Naive thymus-derived CD4-positive, alpha-beta T cell (primary cell): ENCODE results near the gene NKAIN2. TPM values are rescaled to one million over a fixed set of nuclear protein-coding genes. Genes with fewer than 3 reads are reported as not detected.

ENCODE experiments used
- ATAC-seq: fragments of 150-1000 bp; cut with Tn5 transposase; 2 replicates; pipeline ENCODE4 v1.10.0; 2021; ENCODE audit warnings: mild to moderate bottlenecking, moderate library complexity
- CTCF ChIA-PET: fragments of 350-600 bp; sonication (Branson Sonifier 250); formaldehyde crosslinking; loops from one replicate; lab custom pipeline; 2021; ENCODE audit warnings: antibody characterized with exemption; lab: Charles Lee
- POLR2A ChIA-PET: fragments of 350-600 bp; sonication (Branson Sonifier 250); formaldehyde crosslinking; loops from one replicate; lab custom pipeline; 2021; ENCODE audit warnings: antibody characterized with exemption, inconsistent platforms; lab: Charles Lee
- DNase-seq, 9 donors: peaks; one replicate each; pipeline versions ENCODE4 v3.0.0 to v3.0.0-alpha.2; 2020 to 2022; ENCODE audit warnings: mixed read lengths in 1 of 9
- H3K27ac ChIP-seq: one replicate; pipeline ENCODE4 v1.7.0; 2013; ENCODE audit warnings: mild to moderate bottlenecking, low read depth, low read length, moderate library complexity
- H3K27me3 ChIP-seq, 2 donors: one replicate each; pipeline ENCODE4 v1.7.0; 2013; ENCODE audit warnings: low read length in 2 of 2, mild to moderate bottlenecking in 2 of 2, moderate library complexity in 2 of 2; ENCODE audit not compliant: control insufficient read depth in 2 of 2, insufficient read depth in 2 of 2
- H3K36me3 ChIP-seq, 3 experiments: 1 replicate in 2 of 3; 2 replicates in 1 of 3; pipeline ENCODE4 v1.7.0; 2013; ENCODE audit warnings: low read length in 3 of 3, mild to moderate bottlenecking in 3 of 3, moderate library complexity in 1 of 3; ENCODE audit not compliant: insufficient read depth in 3 of 3, control insufficient read depth in 2 of 3
- H3K4me1 ChIP-seq, 2 donors: one replicate each; pipeline ENCODE4 v1.7.0; 2013; ENCODE audit warnings: low read length in 2 of 2, mild to moderate bottlenecking in 2 of 2, moderate library complexity in 1 of 2; ENCODE audit not compliant: control insufficient read depth in 2 of 2, insufficient read depth in 2 of 2
- H3K4me3 ChIP-seq: 2 replicates; pipeline ENCODE4 v1.7.0; 2013; ENCODE audit warnings: mild to moderate bottlenecking, low read length
- H3K9me3 ChIP-seq, 3 experiments: 1 replicate in 2 of 3; 2 replicates in 1 of 3; pipeline ENCODE4 v1.7.0; 2013; ENCODE audit warnings: low read length in 3 of 3; ENCODE audit not compliant: control insufficient read depth in 2 of 3
- H3K27ac Mint-ChIP-seq, 9 donors: one replicate each; pipeline ENCODE4 v1.8.0; 2020 to 2022; ENCODE audit warnings: mixed read lengths in 9 of 9, mild to moderate bottlenecking in 8 of 9, moderate library complexity in 5 of 9, inconsistent platforms in 2 of 9
- H3K27me3 Mint-ChIP-seq, 5 donors: one replicate each; pipeline ENCODE4 v1.8.0; 2021 to 2022; ENCODE audit warnings: mixed read lengths in 5 of 5, mild to moderate bottlenecking in 1 of 5
- H3K36me3 Mint-ChIP-seq, 5 donors: one replicate each; pipeline ENCODE4 v1.8.0; 2020 to 2022; ENCODE audit warnings: mixed read lengths in 5 of 5, mild to moderate bottlenecking in 3 of 5, inconsistent platforms in 1 of 5
- H3K4me1 Mint-ChIP-seq, 7 donors: one replicate each; pipeline ENCODE4 v1.8.0; 2020 to 2022; ENCODE audit warnings: mixed read lengths in 7 of 7, mild to moderate bottlenecking in 3 of 7, inconsistent platforms in 1 of 7
- H3K4me3 Mint-ChIP-seq, 10 donors: one replicate each; pipeline ENCODE4 v1.8.0; 2020 to 2022; ENCODE audit warnings: mild to moderate bottlenecking in 10 of 10, mixed read lengths in 10 of 10, moderate library complexity in 6 of 10, inconsistent platforms in 2 of 10
- H3K9me3 Mint-ChIP-seq, 11 donors: one replicate each; pipeline ENCODE4 v1.8.0; 2020 to 2022; ENCODE audit warnings: mixed read lengths in 11 of 11, mild to moderate bottlenecking in 4 of 11, inconsistent platforms in 1 of 11, moderate library complexity in 1 of 11
- intact Hi-C, 2 donors: fragments of 100-400 bp; cut with micrococcal nuclease; formaldehyde crosslinking; loops; one replicate each; pipeline ENCODE4 v1.15.1; 2023
- polyA plus RNA-seq, 2 donors: library from polyadenylated mRNA; unstranded; fragments of 300-500 nt; fragmentation: Illumina TruSeq; gene quantifications; one replicate each; pipeline ENCODE4 v1.2.3, GENCODE V29; 2021
- total RNA-seq, 6 experiments: library from RNA in 5 of 6; stranded (reverse) in 5 of 6; gene quantifications; 1 replicate in 5 of 6; 2 replicates in 1 of 6; pipeline ENCODE4 v1.2.3 and lab custom pipeline; 2021 to 2026

The NKAIN2 gene
- total and polyA plus RNA-seq, 7 experiments from 2014 or later = 0.21 to 2.9 TPM; not detected in 5

DNA sequence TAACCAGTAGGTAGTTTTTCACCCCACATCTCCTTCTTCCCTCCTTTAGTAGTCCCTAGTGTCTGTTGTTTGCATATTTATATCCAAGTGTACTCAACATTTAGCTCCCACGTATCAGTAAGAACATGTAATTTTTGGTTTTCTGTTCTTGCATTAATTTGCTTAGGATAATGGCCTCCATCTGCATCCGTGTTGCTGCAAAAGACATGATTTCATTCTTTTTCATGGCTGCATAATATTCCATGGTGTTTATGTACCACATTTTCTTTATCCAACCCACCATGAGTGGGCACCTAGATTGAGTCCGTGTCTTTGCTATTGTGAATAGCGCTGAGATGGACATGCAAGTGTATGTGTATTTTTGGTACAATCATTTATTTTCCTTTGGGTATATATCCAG, 306.8 kb downstream of the NKAIN2 start:
- H3K9me3 Mint-ChIP-seq = peaks cover 0 to 22% (median 4%) of the 10 kb centered on the region in 11 donors
- ChIA-PET POLR2A (no interaction called here), CTCF (no interaction called here)
- DNase-seq (no peak), ATAC-seq (no peak)
- Histone ChIP-seq H3K27ac (no peak overlapping the region), H3K4me3 (no peak overlapping the region), H3K4me1 (no peaks in the 10 kb centered on the region), H3K27me3 (no peaks in the 10 kb centered on the region), H3K36me3 (no peaks in the 10 kb centered on the region), H3K9me3 (no peaks in the 10 kb centered on the region)
- no peaks in the 10 kb centered on the region for H3K4me1 Mint-ChIP-seq
- H3K36me3 Mint-ChIP-seq = no peaks in the 10 kb centered on the region
- H3K27ac Mint-ChIP-seq = no peak overlapping the region
- no peaks in the 10 kb centered on the region for H3K27me3 Mint-ChIP-seq
- no peak overlapping the region for H3K4me3 Mint-ChIP-seq
- intact Hi-C loops = no loop called here

DNA sequence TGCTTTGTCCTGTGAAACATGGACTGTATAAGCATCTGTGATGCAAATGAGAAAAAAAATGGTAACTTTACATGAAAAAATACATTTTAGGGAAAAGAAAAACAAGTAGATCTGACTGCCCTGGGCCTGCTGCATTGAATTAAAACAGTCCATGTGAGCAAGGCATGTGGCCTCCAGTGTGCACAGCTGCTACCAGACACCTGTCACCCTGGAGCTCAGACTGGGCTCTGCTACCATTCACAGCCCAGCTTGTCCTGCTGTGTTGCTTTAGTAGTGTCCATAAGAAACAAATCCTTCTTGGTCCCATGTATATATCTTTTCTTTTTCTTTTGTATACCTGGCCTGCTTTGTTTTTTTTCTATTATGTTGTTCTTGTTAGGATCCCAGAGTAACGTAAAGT, 315.9 kb downstream of the NKAIN2 start:
- no peak overlapping the region for H3K27ac Mint-ChIP-seq
- Histone ChIP-seq H3K4me3 (no peak overlapping the region), H3K27ac (no peak overlapping the region), H3K9me3 (no peaks in the 10 kb centered on the region), H3K36me3 (no peaks in the 10 kb centered on the region), H3K4me1 (no peaks in the 10 kb centered on the region), H3K27me3 (no peaks in the 10 kb centered on the region)
- DNase-seq (no peak), ATAC-seq (no peak)
- ChIA-PET CTCF (no interaction called here), POLR2A (no interaction called here)
- H3K36me3 Mint-ChIP-seq = no peaks in the 10 kb centered on the region
- no peaks in the 10 kb centered on the region for H3K27me3 Mint-ChIP-seq
- H3K4me3 Mint-ChIP-seq = no peak overlapping the region
- H3K9me3 Mint-ChIP-seq = peaks cover 0 to 3% (median 0%) of the 10 kb centered on the region in 11 donors
- intact Hi-C loops = no loop called here
- H3K4me1 Mint-ChIP-seq = no peaks in the 10 kb centered on the region

DNA sequence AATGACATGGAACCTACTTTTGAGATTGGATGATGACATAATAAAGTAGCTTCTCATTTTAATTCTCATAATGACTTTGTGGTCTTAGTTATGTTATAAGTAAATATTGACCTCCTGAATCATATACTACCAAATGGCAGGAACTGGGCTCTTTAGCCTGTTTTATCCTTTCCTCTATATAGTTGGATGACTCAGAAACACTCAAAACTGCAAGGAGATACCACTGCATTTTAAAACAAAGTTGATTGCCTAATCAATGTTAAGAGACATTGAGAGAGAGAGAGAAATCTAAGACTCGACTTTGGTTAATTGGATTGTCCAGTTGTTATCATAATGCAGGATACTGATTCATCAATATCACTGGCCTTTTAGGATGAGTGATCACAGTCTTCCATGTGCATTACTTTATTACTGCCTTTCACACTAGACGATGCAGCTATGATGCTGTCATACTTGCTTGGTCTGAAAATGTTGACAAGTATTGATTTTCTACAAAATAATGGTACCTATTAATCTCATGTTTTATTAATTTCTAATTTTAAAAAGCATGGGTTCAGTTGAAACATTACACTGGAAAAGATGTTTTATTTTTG, 320.0 kb downstream of the NKAIN2 start:
- intact Hi-C loops = no loop called here
- Mint-ChIP-seq H3K9me3 (peaks cover 0 to 12% (median 2%) of the 10 kb centered on the region in 11 donors), H3K27ac (no peak overlapping the region), H3K27me3 (no peaks in the 10 kb centered on the region), H3K4me3 (no peak overlapping the region), H3K4me1 (no peaks in the 10 kb centered on the region), H3K36me3 (no peaks in the 10 kb centered on the region)
- POLR2A ChIA-PET = no interaction called here
- H3K4me3 ChIP-seq = no peak overlapping the region
- no peaks in the 10 kb centered on the region for H3K27me3 ChIP-seq
- H3K9me3 ChIP-seq = no peaks in the 10 kb centered on the region
- CTCF ChIA-PET = no interaction called here
- DNase-seq (no peak), ATAC-seq (no peak)
- H3K36me3 ChIP-seq = no peaks in the 10 kb centered on the region
- no peaks in the 10 kb centered on the region for H3K4me1 ChIP-seq
- no peak overlapping the region for H3K27ac ChIP-seq

GRCh38 chr6:124131259-124131658, 327.6 kb downstream of the NKAIN2 start:
- Mint-ChIP-seq H3K4me3 (no peak overlapping the region), H3K4me1 (no peaks in the 10 kb centered on the region), H3K27me3 (no peaks in the 10 kb centered on the region), H3K36me3 (no peaks in the 10 kb centered on the region), H3K27ac (no peak overlapping the region), H3K9me3 (peaks cover 0 to 20% (median 3%) of the 10 kb centered on the region in 11 donors)
- intact Hi-C loops = no loop called here
- Histone ChIP-seq H3K4me3 (no peak overlapping the region), H3K36me3 (no peaks in the 10 kb centered on the region), H3K27me3 (no peaks in the 10 kb centered on the region), H3K9me3 (no peaks in the 10 kb centered on the region), H3K27ac (no peak overlapping the region), H3K4me1 (no peaks in the 10 kb centered on the region)
- ATAC-seq = no peak
- CTCF ChIA-PET = no interaction called here
- no peak for DNase-seq
- POLR2A ChIA-PET = no interaction called here

DNA sequence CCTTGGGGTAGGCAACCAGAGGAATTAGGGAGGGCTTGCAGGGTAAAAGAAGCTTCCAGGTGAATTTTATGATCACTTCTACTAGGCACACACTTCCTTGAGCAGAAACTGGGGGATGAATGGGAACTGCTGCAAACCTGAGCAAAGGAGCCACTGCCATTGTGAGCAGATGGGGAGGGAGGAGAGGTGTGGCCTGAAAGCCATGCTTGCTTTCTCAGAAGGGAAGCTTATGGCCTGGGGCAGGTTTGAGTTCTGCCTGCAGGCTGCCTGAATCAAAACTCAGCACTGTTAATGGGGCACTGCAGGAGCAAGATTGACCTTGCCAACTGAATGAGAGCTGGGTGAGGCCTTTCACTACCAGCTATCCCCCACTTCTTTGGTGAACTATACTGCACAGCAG, 328.1 kb downstream of the NKAIN2 start:
- no peak for DNase-seq
- CTCF ChIA-PET = no interaction called here
- H3K9me3 ChIP-seq = no peaks in the 10 kb centered on the region
- H3K4me3 ChIP-seq = no peak overlapping the region
- intact Hi-C loops = no loop called here
- POLR2A ChIA-PET = no interaction called here
- H3K4me3 Mint-ChIP-seq = no peak overlapping the region
- H3K4me1 Mint-ChIP-seq = no peaks in the 10 kb centered on the region
- no peak overlapping the region for H3K27ac ChIP-seq
- H3K27ac Mint-ChIP-seq = no peak overlapping the region
- H3K36me3 ChIP-seq = no peaks in the 10 kb centered on the region
- H3K36me3 Mint-ChIP-seq = no peaks in the 10 kb centered on the region
- H3K27me3 Mint-ChIP-seq = no peaks in the 10 kb centered on the region
- H3K4me1 ChIP-seq = no peaks in the 10 kb centered on the region
- no peak for ATAC-seq
- H3K27me3 ChIP-seq = no peaks in the 10 kb centered on the region
- peaks cover 0 to 20% (median 2%) of the 10 kb centered on the region in 11 donors for H3K9me3 Mint-ChIP-seq

GRCh38 chr6:124132256-124132655, 328.6 kb downstream of the NKAIN2 start:
- Histone ChIP-seq H3K4me3 (no peak overlapping the region), H3K36me3 (no peaks in the 10 kb centered on the region), H3K27me3 (no peaks in the 10 kb centered on the region), H3K9me3 (no peaks in the 10 kb centered on the region), H3K4me1 (no peaks in the 10 kb centered on the region), H3K27ac (no peak overlapping the region)
- Mint-ChIP-seq H3K4me1 (no peaks in the 10 kb centered on the region), H3K4me3 (no peak overlapping the region), H3K36me3 (no peaks in the 10 kb centered on the region), H3K27me3 (no peaks in the 10 kb centered on the region), H3K9me3 (peaks cover 0 to 20% (median 2%) of the 10 kb centered on the region in 11 donors), H3K27ac (no peak overlapping the region)
- intact Hi-C loops = no loop called here
- ATAC-seq = no peak
- POLR2A ChIA-PET = no interaction called here
- CTCF ChIA-PET = no interaction called here
- no peak for DNase-seq

- Histone ChIP-seq H3K4me3 (no peak overlapping the region), H3K27ac (no peak overlapping the region), H3K27me3 (no peaks in the 10 kb centered on the region), H3K36me3 (no peaks in the 10 kb centered on the region), H3K9me3 (no peaks in the 10 kb centered on the region), H3K4me1 (no peaks in the 10 kb centered on the region)
- Mint-ChIP-seq H3K4me3 (no peak overlapping the region), H3K9me3 (peaks cover 0 to 6% (median 0%) of the 10 kb centered on the region in 11 donors), H3K36me3 (no peaks in the 10 kb centered on the region), H3K27me3 (no peaks in the 10 kb centered on the region), H3K27ac (no peak overlapping the region), H3K4me1 (no peaks in the 10 kb centered on the region)
- POLR2A ChIA-PET = no interaction called here
- DNase-seq (no peak), ATAC-seq (no peak)
- CTCF ChIA-PET = no interaction called here
- intact Hi-C loops = no loop called here
Observed at GRCh38 chr6:124142852-124143251, 339.2 kb downstream of the NKAIN2 start.
